HEK293 (cell line): ENCODE results near the gene RGS12.

ENCODE experiments used
- CTCF ChIA-PET: fragments of 350-600 bp; formaldehyde crosslinking; extraction: SDS; loops from one replicate; lab custom pipeline; 2021; ENCODE audit warnings: antibody characterized with exemption; lab: Yijun Ruan, JAX
- POLR2A ChIA-PET: fragments of 300-600 bp; formaldehyde crosslinking; extraction: SDS; loops from one replicate; lab custom pipeline; 2020; ENCODE audit warnings: antibody characterized with exemption, inconsistent platforms; lab: Yijun Ruan, JAX
- H3K27ac ChIP-seq: fragments of 200-500 bp; sonication (Bioruptor generic); 2 replicates; pipeline ENCODE4 v1.5.1; 2014; ENCODE audit warnings: low read depth, low read length, control low read depth, inconsistent platforms; ENCODE audit errors: extremely low read depth
- H3K36me3 ChIP-seq, 2 experiments: fragments of 200-500 bp in 1 of 2; sonication (Bioruptor generic) in 1 of 2; 1 replicate in 1 of 2; 2 replicates in 1 of 2; pipeline ENCODE4 v1.5.1; 2014 to 2017; ENCODE audit warnings: inconsistent platforms in 2 of 2, low read length in 2 of 2; ENCODE audit not compliant: control insufficient read depth in 2 of 2, insufficient read depth in 1 of 2
- H3K4me1 ChIP-seq: fragments of 200-500 bp; sonication (Bioruptor generic); 2 replicates; pipeline ENCODE4 v1.5.1; 2014; ENCODE audit warnings: mild to moderate bottlenecking, low read length, inconsistent platforms; ENCODE audit not compliant: control insufficient read depth, insufficient read depth
- H3K4me3 ChIP-seq: 2 replicates; pipeline ENCODE4 v1.5.1; 2011; ENCODE audit warnings: low read depth, mild to moderate bottlenecking, control low read depth, low read length, moderate library complexity
- H3K9me3 ChIP-seq: fragments of 200-500 bp; sonication (Bioruptor generic); 2 replicates; pipeline ENCODE4 v1.5.1; 2014; ENCODE audit warnings: low read depth, low read length, inconsistent platforms; ENCODE audit not compliant: control insufficient read depth, insufficient read depth
- EGR2 ChIP-seq: fragments of 450-650 bp; formaldehyde crosslinking; IDR thresholded peaks from 2 replicates; pipeline ENCODE4 v1.5.1; 2016; ENCODE audit warnings: low read depth, missing biosample characterization, missing genetic modification characterization
- KLF9 ChIP-seq: fragments of 450-650 bp; formaldehyde crosslinking; IDR thresholded peaks from 2 replicates; pipeline ENCODE4 v1.5.1; 2016; ENCODE audit warnings: missing biosample characterization, missing genetic modification characterization, low read depth
- PRDM1 ChIP-seq: fragments of 450-650 bp; formaldehyde crosslinking; IDR thresholded peaks from 2 replicates; pipeline ENCODE4; 2016; ENCODE audit warnings: missing biosample characterization, missing genetic modification characterization
- ZFP37 ChIP-seq: fragments of 450-650 bp; formaldehyde crosslinking; IDR thresholded peaks from 2 replicates; pipeline ENCODE4 v1.5.1; 2016; ENCODE audit warnings: missing biosample characterization, missing genetic modification characterization
- ZNF23 ChIP-seq: fragments of 450-650 bp; formaldehyde crosslinking; IDR thresholded peaks from 2 replicates; pipeline ENCODE4 v1.5.1; 2016; ENCODE audit warnings: missing biosample characterization, missing genetic modification characterization, borderline replicate concordance
- ZNF266 ChIP-seq: fragments of 450-650 bp; formaldehyde crosslinking; IDR thresholded peaks from 2 replicates; pipeline ENCODE4 v1.5.1; 2016; ENCODE audit warnings: missing biosample characterization, missing genetic modification characterization, low read depth
- ZNF394 ChIP-seq: fragments of 450-650 bp; formaldehyde crosslinking; IDR thresholded peaks from 2 replicates; pipeline ENCODE4 v1.5.1; 2016; ENCODE audit warnings: missing biosample characterization, missing genetic modification characterization, mild to moderate bottlenecking, moderate library complexity, borderline replicate concordance
- ZNF521 ChIP-seq: fragments of 450-650 bp; formaldehyde crosslinking; IDR thresholded peaks from 2 replicates; pipeline ENCODE4 v1.5.1; 2017; ENCODE audit warnings: missing biosample characterization, mild to moderate bottlenecking, missing genetic modification characterization
- ZNF555 ChIP-seq: fragments of 450-650 bp; formaldehyde crosslinking; conservative IDR thresholded peaks from 2 replicates; pipeline ENCODE4 v1.5.1; 2017; ENCODE audit warnings: missing biosample characterization, mild to moderate bottlenecking, missing genetic modification characterization, inconsistent platforms
- ZNF571 ChIP-seq: fragments of 450-650 bp; formaldehyde crosslinking; IDR thresholded peaks from 2 replicates; pipeline ENCODE4 v1.5.0; 2017; ENCODE audit warnings: missing biosample characterization, missing genetic modification characterization
- ZNF585B ChIP-seq: fragments of 450-650 bp; formaldehyde crosslinking; IDR thresholded peaks from 2 replicates; pipeline ENCODE4 v1.5.1; 2016; ENCODE audit warnings: missing biosample characterization, missing genetic modification characterization
- ZNF596 ChIP-seq: fragments of 450-650 bp; IDR thresholded peaks from 2 replicates; pipeline ENCODE4 v1.5.0; 2018; ENCODE audit warnings: missing biosample characterization, mild to moderate bottlenecking, missing genetic modification characterization, moderate library complexity
- ZNF747 ChIP-seq: fragments of 450-650 bp; formaldehyde crosslinking; IDR thresholded peaks from 2 replicates; pipeline ENCODE4 v1.5.1; 2016; ENCODE audit warnings: missing biosample characterization, missing genetic modification characterization
- ZSCAN23 ChIP-seq: fragments of 450-650 bp; formaldehyde crosslinking; IDR thresholded peaks from 2 replicates; pipeline ENCODE4 v1.5.1; 2016; ENCODE audit warnings: missing biosample characterization, missing genetic modification characterization
- TF ChIP-seq, protein P1 (sequence below): fragments of 450-650 bp; formaldehyde crosslinking; IDR thresholded peaks from 2 replicates; pipeline ENCODE4 v1.5.1; 2016; ENCODE audit warnings: missing biosample characterization, missing genetic modification characterization
- TF ChIP-seq, protein P2 (sequence below): fragments of 450-650 bp; formaldehyde crosslinking; IDR thresholded peaks from 2 replicates; pipeline ENCODE4 v1.5.0; 2017; ENCODE audit warnings: missing biosample characterization, missing genetic modification characterization, borderline replicate concordance
- TF ChIP-seq, protein P3 (sequence below): fragments of 450-650 bp; formaldehyde crosslinking; IDR thresholded peaks from 2 replicates; pipeline ENCODE4 v1.5.1; 2016; ENCODE audit warnings: missing biosample characterization, missing genetic modification characterization
- TF ChIP-seq, protein P4 (sequence below): fragments of 450-650 bp; formaldehyde crosslinking; IDR thresholded peaks from 2 replicates; pipeline ENCODE4 v1.5.1; 2016; ENCODE audit warnings: missing biosample characterization, missing genetic modification characterization

Gene RGS12

DNA sequence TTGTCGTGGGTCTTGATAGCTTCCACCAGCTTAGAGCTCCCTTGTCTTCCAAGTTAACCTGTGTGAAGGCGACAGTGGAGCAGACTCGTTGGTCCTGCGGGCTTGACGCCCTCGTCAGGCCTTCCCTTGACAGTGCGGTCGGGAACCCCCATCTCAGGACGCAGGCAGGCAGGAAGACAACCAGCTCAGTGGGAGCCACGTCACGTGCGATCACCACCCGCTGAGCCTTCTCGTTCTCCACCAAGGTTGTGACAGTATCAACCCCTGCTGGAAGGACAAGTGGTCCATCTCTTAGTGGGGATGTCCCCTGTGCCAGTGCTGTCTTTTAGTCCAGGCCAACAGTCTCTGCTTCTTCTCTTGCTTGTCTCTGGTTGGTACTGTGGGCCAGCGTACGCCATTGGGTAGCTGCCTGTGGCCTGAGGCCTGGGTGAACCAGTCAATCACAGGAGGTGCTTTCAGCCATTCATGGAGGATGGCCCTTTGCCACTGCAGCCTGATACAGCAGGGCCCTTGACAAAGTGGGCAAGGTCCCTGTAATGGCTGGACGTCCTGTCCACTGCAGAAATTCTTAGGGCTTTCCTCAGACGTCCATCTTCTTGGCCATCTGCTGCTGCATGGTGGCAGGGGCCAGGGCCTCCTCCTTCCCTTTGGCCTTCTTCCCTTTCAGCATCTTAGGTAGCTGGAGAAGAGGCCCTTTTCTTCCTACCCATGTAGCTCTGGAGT, 31.4 kb downstream of the RGS12 start:
- Histone ChIP-seq H3K27ac (no peak overlapping the region), H3K36me3 (peaks cover 0 to 13% of the 10 kb centered on the region in 2 experiments; a peak in 1 of 3 replicates), H3K9me3 (no peaks in the 10 kb centered on the region), H3K4me3 (no peak overlapping the region), H3K4me1 (peaks cover 13% of the 10 kb centered on the region)
- ChIA-PET CTCF (interaction anchor here (0.7 kb wide), 1 partner anchor 126 kb away, joined by 3 read pairs; no protein-coding TSS in a partner anchor), POLR2A (no interaction called here)
- TF ChIP-seq ZNF555 (tag by site-specific recombination) = no peak
- TF ChIP-seq ZNF585B (tag by site-specific recombination) = no peak
- no peak for TF ChIP-seq ZNF596 (tag by site-specific recombination)
- TF ChIP-seq, protein P1, sequence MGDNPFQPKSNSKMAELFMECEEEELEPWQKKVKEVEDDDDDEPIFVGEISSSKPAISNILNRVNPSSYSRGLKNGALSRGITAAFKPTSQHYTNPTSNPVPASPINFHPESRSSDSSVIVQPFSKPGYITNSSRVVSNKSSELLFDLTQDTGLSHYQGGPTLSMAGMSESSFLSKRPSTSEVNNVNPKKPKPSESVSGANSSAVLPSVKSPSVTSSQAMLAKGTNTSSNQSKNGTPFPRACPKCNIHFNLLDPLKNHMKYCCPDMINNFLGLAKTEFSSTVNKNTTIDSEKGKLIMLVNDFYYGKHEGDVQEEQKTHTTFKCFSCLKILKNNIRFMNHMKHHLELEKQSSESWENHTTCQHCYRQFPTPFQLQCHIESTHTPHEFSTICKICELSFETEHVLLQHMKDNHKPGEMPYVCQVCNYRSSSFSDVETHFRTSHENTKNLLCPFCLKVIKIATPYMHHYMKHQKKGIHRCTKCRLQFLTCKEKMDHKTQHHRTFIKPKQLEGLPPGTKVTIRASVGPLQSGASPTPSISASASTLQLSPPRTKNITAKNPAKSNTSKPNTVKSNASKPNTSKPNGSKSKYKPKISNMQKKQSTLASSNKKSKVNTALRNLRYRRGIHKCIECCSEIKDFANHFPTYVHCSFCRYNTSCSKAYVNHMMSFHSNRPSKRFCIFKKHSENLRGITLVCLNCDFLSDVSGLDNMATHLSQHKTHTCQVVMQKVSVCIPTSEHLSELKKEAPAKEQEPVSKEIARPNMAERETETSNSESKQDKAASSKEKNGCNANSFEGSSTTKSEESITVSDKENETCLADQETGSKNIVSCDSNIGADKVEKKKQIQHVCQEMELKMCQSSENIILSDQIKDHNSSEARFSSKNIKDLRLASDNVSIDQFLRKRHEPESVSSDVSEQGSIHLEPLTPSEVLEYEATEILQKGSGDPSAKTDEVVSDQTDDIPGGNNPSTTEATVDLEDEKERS (tag by site-specific recombination) = no peak
- no peak for TF ChIP-seq ZNF23 (tag by site-specific recombination)
- TF ChIP-seq, protein P2, sequence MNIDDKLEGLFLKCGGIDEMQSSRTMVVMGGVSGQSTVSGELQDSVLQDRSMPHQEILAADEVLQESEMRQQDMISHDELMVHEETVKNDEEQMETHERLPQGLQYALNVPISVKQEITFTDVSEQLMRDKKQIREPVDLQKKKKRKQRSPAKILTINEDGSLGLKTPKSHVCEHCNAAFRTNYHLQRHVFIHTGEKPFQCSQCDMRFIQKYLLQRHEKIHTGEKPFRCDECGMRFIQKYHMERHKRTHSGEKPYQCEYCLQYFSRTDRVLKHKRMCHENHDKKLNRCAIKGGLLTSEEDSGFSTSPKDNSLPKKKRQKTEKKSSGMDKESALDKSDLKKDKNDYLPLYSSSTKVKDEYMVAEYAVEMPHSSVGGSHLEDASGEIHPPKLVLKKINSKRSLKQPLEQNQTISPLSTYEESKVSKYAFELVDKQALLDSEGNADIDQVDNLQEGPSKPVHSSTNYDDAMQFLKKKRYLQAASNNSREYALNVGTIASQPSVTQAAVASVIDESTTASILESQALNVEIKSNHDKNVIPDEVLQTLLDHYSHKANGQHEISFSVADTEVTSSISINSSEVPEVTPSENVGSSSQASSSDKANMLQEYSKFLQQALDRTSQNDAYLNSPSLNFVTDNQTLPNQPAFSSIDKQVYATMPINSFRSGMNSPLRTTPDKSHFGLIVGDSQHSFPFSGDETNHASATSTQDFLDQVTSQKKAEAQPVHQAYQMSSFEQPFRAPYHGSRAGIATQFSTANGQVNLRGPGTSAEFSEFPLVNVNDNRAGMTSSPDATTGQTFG (tag by site-specific recombination) = no peak
- no peak for TF ChIP-seq ZNF521 (tag by site-specific recombination)
- TF ChIP-seq, protein P3, sequence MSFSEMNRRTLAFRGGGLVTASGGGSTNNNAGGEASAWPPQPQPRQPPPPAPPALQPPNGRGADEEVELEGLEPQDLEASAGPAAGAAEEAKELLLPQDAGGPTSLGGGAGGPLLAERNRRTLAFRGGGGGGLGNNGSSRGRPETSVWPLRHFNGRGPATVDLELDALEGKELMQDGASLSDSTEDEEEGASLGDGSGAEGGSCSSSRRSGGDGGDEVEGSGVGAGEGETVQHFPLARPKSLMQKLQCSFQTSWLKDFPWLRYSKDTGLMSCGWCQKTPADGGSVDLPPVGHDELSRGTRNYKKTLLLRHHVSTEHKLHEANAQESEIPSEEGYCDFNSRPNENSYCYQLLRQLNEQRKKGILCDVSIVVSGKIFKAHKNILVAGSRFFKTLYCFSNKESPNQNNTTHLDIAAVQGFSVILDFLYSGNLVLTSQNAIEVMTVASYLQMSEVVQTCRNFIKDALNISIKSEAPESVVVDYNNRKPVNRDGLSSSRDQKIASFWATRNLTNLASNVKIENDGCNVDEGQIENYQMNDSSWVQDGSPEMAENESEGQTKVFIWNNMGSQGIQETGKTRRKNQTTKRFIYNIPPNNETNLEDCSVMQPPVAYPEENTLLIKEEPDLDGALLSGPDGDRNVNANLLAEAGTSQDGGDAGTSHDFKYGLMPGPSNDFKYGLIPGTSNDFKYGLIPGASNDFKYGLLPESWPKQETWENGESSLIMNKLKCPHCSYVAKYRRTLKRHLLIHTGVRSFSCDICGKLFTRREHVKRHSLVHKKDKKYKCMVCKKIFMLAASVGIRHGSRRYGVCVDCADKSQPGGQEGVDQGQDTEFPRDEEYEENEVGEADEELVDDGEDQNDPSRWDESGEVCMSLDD = no peak
- no peak for TF ChIP-seq ZNF571 (tag by site-specific recombination)
- no peak for TF ChIP-seq ZSCAN23 (tag by site-specific recombination)
- no peak for TF ChIP-seq PRDM1 (tag by site-specific recombination)
- no peak for TF ChIP-seq KLF9 (tag by site-specific recombination)
- no peak for TF ChIP-seq ZNF394 (tag by site-specific recombination)
- TF ChIP-seq ZNF266 (tag by site-specific recombination) = no peak
- TF ChIP-seq EGR2 = no peak
- TF ChIP-seq ZFP37 = no peak
- TF ChIP-seq, protein P4, sequence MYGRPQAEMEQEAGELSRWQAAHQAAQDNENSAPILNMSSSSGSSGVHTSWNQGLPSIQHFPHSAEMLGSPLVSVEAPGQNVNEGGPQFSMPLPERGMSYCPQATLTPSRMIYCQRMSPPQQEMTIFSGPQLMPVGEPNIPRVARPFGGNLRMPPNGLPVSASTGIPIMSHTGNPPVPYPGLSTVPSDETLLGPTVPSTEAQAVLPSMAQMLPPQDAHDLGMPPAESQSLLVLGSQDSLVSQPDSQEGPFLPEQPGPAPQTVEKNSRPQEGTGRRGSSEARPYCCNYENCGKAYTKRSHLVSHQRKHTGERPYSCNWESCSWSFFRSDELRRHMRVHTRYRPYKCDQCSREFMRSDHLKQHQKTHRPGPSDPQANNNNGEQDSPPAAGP (tag by site-specific recombination) = no peak
- TF ChIP-seq ZNF747 (tag by site-specific recombination) = no peak
